Osteoblast (primary cell): ENCODE measurements around the gene EI24. TPM values are rescaled to one million over a fixed set of nuclear protein-coding genes. Genes with fewer than 3 reads are reported as not detected.

Experiments
- DNase-seq: peaks from one replicate; pipeline ENCODE4 v3.0.0; 2011; ENCODE audit warnings: low spot score, mixed read lengths; ENCODE audit not compliant: insufficient read length; ENCODE audit errors: missing footprints
- H2AFZ ChIP-seq: 2 replicates; pipeline ENCODE4 v1.6.0; 2011; ENCODE audit warnings: mild to moderate bottlenecking, low read length
- H3K27ac ChIP-seq: 2 replicates; pipeline ENCODE4 v1.5.1; 2011; ENCODE audit warnings: mild to moderate bottlenecking, low read depth, low read length, moderate library complexity
- H3K27me3 ChIP-seq: 2 replicates; pipeline ENCODE4 v1.6.0; 2012; ENCODE audit warnings: mild to moderate bottlenecking, control low read depth, inconsistent platforms, low read length, moderate library complexity; ENCODE audit not compliant: insufficient read depth
- H3K36me3 ChIP-seq: 2 replicates; pipeline ENCODE4 v1.5.1; 2011; ENCODE audit warnings: mild to moderate bottlenecking, low read length, control low read depth, moderate library complexity; ENCODE audit not compliant: insufficient read depth
- H3K4me1 ChIP-seq: 2 replicates; pipeline ENCODE4 v1.5.1; 2011; ENCODE audit warnings: mild to moderate bottlenecking, low read length, control low read depth, moderate library complexity; ENCODE audit not compliant: insufficient read depth
- H3K4me2 ChIP-seq: 2 replicates; pipeline ENCODE4 v1.6.0; 2011; ENCODE audit warnings: mild to moderate bottlenecking, low read length; ENCODE audit not compliant: insufficient read depth
- H3K4me3 ChIP-seq: fragments of 200-600 bp; sonication (generic); 3 replicates; pipeline ENCODE4 v1.5.1; 2012; ENCODE audit warnings: mild to moderate bottlenecking, low read length, inconsistent platforms; ENCODE audit not compliant: insufficient read depth
- H3K79me2 ChIP-seq: 2 replicates; pipeline ENCODE4 v1.6.0; 2012; ENCODE audit warnings: mild to moderate bottlenecking, low read length, control low read depth, inconsistent platforms; ENCODE audit not compliant: insufficient read depth
- H3K9me3 ChIP-seq: 2 replicates; pipeline ENCODE4 v1.5.1; 2011; ENCODE audit warnings: low read depth, low read length, control low read depth
- H4K20me1 ChIP-seq: 2 replicates; pipeline ENCODE4 v1.6.0; 2012; ENCODE audit warnings: mild to moderate bottlenecking, low read length, control low read depth; ENCODE audit not compliant: insufficient read depth
- CTCF ChIP-seq: IDR thresholded peaks from 2 replicates; pipeline ENCODE4 v1.5.1; 2011; ENCODE audit warnings: mild to moderate bottlenecking, low read depth, low read length, moderate library complexity; ENCODE audit errors: extremely low read depth
- total RNA-seq: library from RNA; depleted of rRNA; stranded (reverse); fragments of >200 nt; gene quantifications from 2 replicates; pipeline ENCODE4 v1.2.3, GENCODE V29; 2012

Gene EI24
- total RNA-seq, 1 donor: 76.0 TPM

GRCh38 chr11:125564357-125564756, 4.9 kb upstream of the EI24 start:
- no peak overlapping the region for H2AFZ ChIP-seq
- no peak for TF ChIP-seq CTCF
- H3K9me3 ChIP-seq: no peaks in the 10 kb centered on the region
- no peak overlapping the region for H3K27ac ChIP-seq
- no peaks in the 10 kb centered on the region for H3K4me1 ChIP-seq
- H3K4me3 ChIP-seq: no peak overlapping the region
- no peak for DNase-seq
- H4K20me1 ChIP-seq: no peaks in the 10 kb centered on the region
- H3K79me2 ChIP-seq: peaks cover 3% of the 10 kb centered on the region
- H3K27me3 ChIP-seq: no peaks in the 10 kb centered on the region
- H3K4me2 ChIP-seq: no peak overlapping the region
- no peaks in the 10 kb centered on the region for H3K36me3 ChIP-seq

GRCh38 chr11:125566235-125566634, 3.0 kb upstream of the EI24 start:
- H4K20me1 ChIP-seq: no peaks in the 10 kb centered on the region
- no peak overlapping the region for H2AFZ ChIP-seq
- no peaks in the 10 kb centered on the region for H3K27me3 ChIP-seq
- no peak overlapping the region for H3K4me3 ChIP-seq
- no peak for DNase-seq
- no peaks in the 10 kb centered on the region for H3K36me3 ChIP-seq
- H3K4me1 ChIP-seq: peaks cover 12% of the 10 kb centered on the region
- no peak for TF ChIP-seq CTCF
- no peak overlapping the region for H3K4me2 ChIP-seq
- no peak overlapping the region for H3K27ac ChIP-seq
- H3K9me3 ChIP-seq: no peaks in the 10 kb centered on the region
- H3K79me2 ChIP-seq: peaks cover 22% of the 10 kb centered on the region

GRCh38 chr11:125569915-125570621, 791 bp downstream of the EI24 start:
- Histone ChIP-seq H3K27me3 (no peaks in the 10 kb centered on the region), H3K4me1 (peaks cover 15% of the 10 kb centered on the region), H4K20me1 (no peaks in the 10 kb centered on the region), H3K36me3 (peaks cover 21% of the 10 kb centered on the region), H3K9me3 (no peaks in the 10 kb centered on the region), H3K4me2 (peak overlapping the region; percentile 99), H3K79me2 (peaks cover 25% of the 10 kb centered on the region), H2AFZ (peak overlapping the region; percentile 89), H3K27ac (peak overlapping the region; percentile 89), H3K4me3 (peak overlapping the region; percentile 94)
- DNase-seq: no peak
- TF ChIP-seq CTCF: no peak

- no peak for TF ChIP-seq CTCF
- Histone ChIP-seq H3K27ac (no peak overlapping the region), H3K79me2 (peaks cover 25% of the 10 kb centered on the region), H4K20me1 (no peaks in the 10 kb centered on the region), H3K4me1 (peaks cover 15% of the 10 kb centered on the region), H3K36me3 (peaks cover 29% of the 10 kb centered on the region), H2AFZ (no peak overlapping the region), H3K9me3 (no peaks in the 10 kb centered on the region), H3K4me2 (peak overlapping the region; percentile 99), H3K27me3 (no peaks in the 10 kb centered on the region), H3K4me3 (no peak overlapping the region)
- DNase-seq: no peak
Observed at GRCh38 chr11:125570952-125571351, 1.7 kb downstream of the EI24 start.
